ENCODE results near the gene PHLDB3.

GRCh38 chr19:43464134-43464775 lies 40.3 kb downstream of the PHLDB3 start:
- TF ChIP-seq SUZ12 (IDR thresholded peaks at IDR 0.05) (no peak), BHLHE40 (IDR thresholded peaks at IDR 0.05; ENCODE audit: borderline replicate concordance) (no peak), TARDBP (IDR thresholded peaks at IDR 0.05) (no peak), CTBP1 (IDR thresholded peaks at IDR 0.05; ENCODE audit: borderline replicate concordance) (no peak), SP1 (IDR thresholded peaks at IDR 0.05) (no peak), FOXA1 (IDR thresholded peaks at IDR 0.05) (no peak), FOXK2 (IDR thresholded peaks at IDR 0.05) (no peak), FOXM1 (IDR thresholded peaks at IDR 0.05; ENCODE audit: borderline replicate concordance) (no peak), LEF1 (IDR thresholded peaks at IDR 0.05; ENCODE audit: borderline replicate concordance) (no peak), ZNF384 (IDR thresholded peaks at IDR 0.05) (no peak), ELF4 (IDR thresholded peaks at IDR 0.05) (no peak)
